ENCODE data around the gene ZBTB4.

DNA sequence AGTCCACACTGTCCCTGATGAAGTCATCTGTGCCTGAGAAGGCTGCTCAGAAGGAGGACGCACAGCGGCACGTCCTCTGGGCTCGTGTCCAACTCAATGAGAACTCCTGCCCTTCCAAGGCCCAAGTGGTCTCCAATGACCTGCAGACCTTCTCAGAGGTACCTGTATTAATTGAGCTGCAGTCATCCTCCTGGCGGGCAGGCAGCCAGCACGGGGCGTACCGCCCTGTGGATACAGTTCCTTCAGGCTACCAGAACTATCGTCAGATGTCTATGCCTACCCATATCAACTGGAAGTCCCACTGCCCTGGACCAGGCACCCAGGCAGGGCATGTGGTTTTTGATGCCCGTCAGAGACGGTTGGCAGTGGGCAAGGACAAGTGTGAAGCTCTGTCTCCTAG lies 47.1 kb downstream of the ZBTB4 start:
- TF ChIP-seq, protein P1, sequence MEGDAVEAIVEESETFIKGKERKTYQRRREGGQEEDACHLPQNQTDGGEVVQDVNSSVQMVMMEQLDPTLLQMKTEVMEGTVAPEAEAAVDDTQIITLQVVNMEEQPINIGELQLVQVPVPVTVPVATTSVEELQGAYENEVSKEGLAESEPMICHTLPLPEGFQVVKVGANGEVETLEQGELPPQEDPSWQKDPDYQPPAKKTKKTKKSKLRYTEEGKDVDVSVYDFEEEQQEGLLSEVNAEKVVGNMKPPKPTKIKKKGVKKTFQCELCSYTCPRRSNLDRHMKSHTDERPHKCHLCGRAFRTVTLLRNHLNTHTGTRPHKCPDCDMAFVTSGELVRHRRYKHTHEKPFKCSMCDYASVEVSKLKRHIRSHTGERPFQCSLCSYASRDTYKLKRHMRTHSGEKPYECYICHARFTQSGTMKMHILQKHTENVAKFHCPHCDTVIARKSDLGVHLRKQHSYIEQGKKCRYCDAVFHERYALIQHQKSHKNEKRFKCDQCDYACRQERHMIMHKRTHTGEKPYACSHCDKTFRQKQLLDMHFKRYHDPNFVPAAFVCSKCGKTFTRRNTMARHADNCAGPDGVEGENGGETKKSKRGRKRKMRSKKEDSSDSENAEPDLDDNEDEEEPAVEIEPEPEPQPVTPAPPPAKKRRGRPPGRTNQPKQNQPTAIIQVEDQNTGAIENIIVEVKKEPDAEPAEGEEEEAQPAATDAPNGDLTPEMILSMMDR (IDR thresholded peaks at IDR 0.05 in 2 of 3, conservative IDR thresholded peaks at IDR 0.05 in 1 of 3; ENCODE audit: borderline replicate concordance in 1 of 3, insufficient read depth in 1 of 3, low read depth in 2 of 3, low read length in 2 of 3), result no peak
- TF ChIP-seq JUND (IDR thresholded peaks at IDR 0.05) (no peak), POLR2A (IDR thresholded peaks at IDR 0.05; ENCODE audit: borderline replicate concordance, extremely low read depth, insufficient read depth, insufficient read length) (no peak), POLR2AphosphoS5 (IDR thresholded peaks at IDR 0.05; ENCODE audit: low read depth, low read length) (no peak), RAD21 (IDR thresholded peaks at IDR 0.05; ENCODE audit: low read depth) (no peak)
- TF ChIP-seq, protein P2, sequence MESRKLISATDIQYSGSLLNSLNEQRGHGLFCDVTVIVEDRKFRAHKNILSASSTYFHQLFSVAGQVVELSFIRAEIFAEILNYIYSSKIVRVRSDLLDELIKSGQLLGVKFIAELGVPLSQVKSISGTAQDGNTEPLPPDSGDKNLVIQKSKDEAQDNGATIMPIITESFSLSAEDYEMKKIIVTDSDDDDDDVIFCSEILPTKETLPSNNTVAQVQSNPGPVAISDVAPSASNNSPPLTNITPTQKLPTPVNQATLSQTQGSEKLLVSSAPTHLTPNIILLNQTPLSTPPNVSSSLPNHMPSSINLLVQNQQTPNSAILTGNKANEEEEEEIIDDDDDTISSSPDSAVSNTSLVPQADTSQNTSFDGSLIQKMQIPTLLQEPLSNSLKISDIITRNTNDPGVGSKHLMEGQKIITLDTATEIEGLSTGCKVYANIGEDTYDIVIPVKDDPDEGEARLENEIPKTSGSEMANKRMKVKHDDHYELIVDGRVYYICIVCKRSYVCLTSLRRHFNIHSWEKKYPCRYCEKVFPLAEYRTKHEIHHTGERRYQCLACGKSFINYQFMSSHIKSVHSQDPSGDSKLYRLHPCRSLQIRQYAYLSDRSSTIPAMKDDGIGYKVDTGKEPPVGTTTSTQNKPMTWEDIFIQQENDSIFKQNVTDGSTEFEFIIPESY (IDR thresholded peaks at IDR 0.05; ENCODE audit: extremely low read depth, insufficient replicate concordance, low read length), result no peak

Measured in HCT116 (cell line).